Ovary (tissue), 10 donors: ENCODE data around the gene EIF3K. TPM values are rescaled to one million over a fixed set of nuclear protein-coding genes. Genes with fewer than 3 reads are reported as not detected.
A peak's percentile ranks its signal among the peaks of the same experiment; 100 is the strongest.
"Not testable (repeated sequence)": the region's sequence is repeated elsewhere in the genome, so short reads cannot be mapped to it uniquely, and the experiment has no call there.

ENCODE experiments used
- DNase-seq, 5 donors: peaks; one replicate each; pipeline ENCODE4 v3.0.0-alpha.2; 2019 to 2020
- H3K27ac ChIP-seq, 2 donors: fragments of 200-600 bp; one replicate each; pipeline versions ENCODE4 v1.5.1 to v1.8.0; 2019 to 2022
- H3K27me3 ChIP-seq: fragments of 200-600 bp; one replicate; pipeline ENCODE4 v1.8.0; 2022
- H3K36me3 ChIP-seq: fragments of 200-600 bp; sonication (generic); one replicate; pipeline ENCODE4 v1.5.1; 2019
- H3K4me1 ChIP-seq: one replicate; pipeline ENCODE4 v1.8.1; 2013; ENCODE audit warnings: mild to moderate bottlenecking, moderate library complexity; ENCODE audit not compliant: insufficient read depth
- H3K4me3 ChIP-seq: fragments of 200-600 bp; sonication (generic); one replicate; pipeline ENCODE4 v1.5.1; 2017
- H3K9me3 ChIP-seq, 2 donors: fragments of 200-600 bp in 1 of 2; sonication (generic) in 1 of 2; one replicate each; pipeline versions ENCODE4 v1.5.1 to v1.8.1; 2013 to 2019; ENCODE audit warnings: mild to moderate bottlenecking in 1 of 2, moderate library complexity in 1 of 2
- EP300 ChIP-seq: sonication (generic); formaldehyde crosslinking; IDR thresholded peaks from one replicate; pipeline ENCODE4 v1.6.1; 2017; ENCODE audit warnings: antibody characterized with exemption
- POLR2A ChIP-seq: fragments of 450-650 bp; IDR thresholded peaks from one replicate; pipeline ENCODE4 v1.6.1; 2017; ENCODE audit warnings: antibody characterized with exemption, mild to moderate bottlenecking, moderate library complexity
- WGBS, 3 donors: extraction: QIAGEN DNeasy Blood & Tissue Kit in 1 of 3; methylation state at CpG; one replicate each; pipeline versions ENCODE4 v1.1.5 to v1.1.7; 2013 to 2017; 5-methylcytosine and 5-hydroxymethylcytosine counted together
- intact Hi-C, 4 donors: fragments of 100-400 bp; cut with DNase I; formaldehyde crosslinking; loops; one replicate each; pipeline versions ENCODE4 v1.11.0 to v1.15.1; 2022 to 2023
- long read RNA-seq, 3 donors: library from polyadenylated mRNA in 2 of 3; unstranded in 2 of 3; transcript quantifications; one replicate each; pipeline ENCODE4 v2.0.0 and lab custom pipeline, GENCODE V29; 2021 to 2026
- polyA plus RNA-seq, 2 donors: library from polyadenylated mRNA; stranded (reverse); fragments of 200-250 nt in 1 of 2; fragments of 350-450 nt in 1 of 2; fragmentation: Illumina TruSeq in 1 of 2; extraction: RNeasy Lipid Tissue Mini Kit (QIAGEN cat#74804) in 1 of 2; gene quantifications; one replicate each; pipeline ENCODE4 v1.2.3, GENCODE V29; 2013 to 2014
- total RNA-seq, 7 donors: library from RNA; depleted of rRNA in 2 of 7; stranded (reverse); fragments of >200 nt in 2 of 7; fragmentation: NEBNext Ultra II Directional in 3 of 7; extraction: Animal tissue kit (Norgen Biotek cat#: 25700) in 3 of 7; gene quantifications; one replicate each; pipeline versions ENCODE4 v1.1.0 to v1.2.4, GENCODE V29; 2016 to 2023
- TF ChIP-seq, protein P1 (sequence below), 3 donors: fragments of 450-650 bp in 2 of 3; fragments of 200-600 bp in 1 of 3; IDR thresholded peaks; one replicate each; pipeline versions ENCODE4 v1.5.1 to v1.8.0; 2016 to 2022; ENCODE audit warnings: antibody characterized with exemption in 3 of 3, mild to moderate bottlenecking in 1 of 3
- donor health status: DM: no; HTN: no; CAD: no; lungs with moderate emphysema.
- donor health status: DM: no; HTN: no; CAD: no.
- donor health status: Bipolar disorder and iron deficiency.
- donor health status: DM: yes; HTN: yes; CAD: no.
- donor health status: DM: no; HTN: no; CAD: no.
- donor health status: DM: yes; HTN: yes; CAD: no.

EIF3K gene, protein sequence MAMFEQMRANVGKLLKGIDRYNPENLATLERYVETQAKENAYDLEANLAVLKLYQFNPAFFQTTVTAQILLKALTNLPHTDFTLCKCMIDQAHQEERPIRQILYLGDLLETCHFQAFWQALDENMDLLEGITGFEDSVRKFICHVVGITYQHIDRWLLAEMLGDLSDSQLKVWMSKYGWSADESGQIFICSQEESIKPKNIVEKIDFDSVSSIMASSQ
- total RNA-seq = 100 to 1,000 TPM; 247 to 527 (median 267) TPM
- 100 to 1,000 TPM; 215 to 391 TPM for polyA plus RNA-seq
- long read RNA-seq, donor 1, transcript EIF3K-212 (5 exons, 704 nt) = minor isoform, 5 of 139 reads
- long read RNA-seq, donor 1, transcript EIF3K-201 (8 exons, 864 nt) = major isoform, 99 of 139 reads
- long read RNA-seq, donor 1, partial matches to known transcripts = 20 of 139 reads
- long read RNA-seq, donor 1, other reads (novel, unspliced or antisense) = 13 of 139 reads
- long read RNA-seq, donor 2, transcript EIF3K-201 (8 exons, 864 nt) = major isoform, 96 of 125 reads
- long read RNA-seq, donor 2, transcript EIF3K-213 (8 exons, 760 nt) = minor isoform, 9 of 125 reads
- long read RNA-seq, donor 2, partial matches to known transcripts = 5 of 125 reads
- long read RNA-seq, donor 2, other reads (novel, unspliced or antisense) = 10 of 125 reads
- long read RNA-seq, donor 3, transcript EIF3K-201 (8 exons, 864 nt) = major isoform, 84 of 182 reads
- long read RNA-seq, donor 3, partial matches to known transcripts = 88 of 182 reads
- long read RNA-seq, donor 3, other reads (novel, unspliced or antisense) = 5 of 182 reads

DNA sequence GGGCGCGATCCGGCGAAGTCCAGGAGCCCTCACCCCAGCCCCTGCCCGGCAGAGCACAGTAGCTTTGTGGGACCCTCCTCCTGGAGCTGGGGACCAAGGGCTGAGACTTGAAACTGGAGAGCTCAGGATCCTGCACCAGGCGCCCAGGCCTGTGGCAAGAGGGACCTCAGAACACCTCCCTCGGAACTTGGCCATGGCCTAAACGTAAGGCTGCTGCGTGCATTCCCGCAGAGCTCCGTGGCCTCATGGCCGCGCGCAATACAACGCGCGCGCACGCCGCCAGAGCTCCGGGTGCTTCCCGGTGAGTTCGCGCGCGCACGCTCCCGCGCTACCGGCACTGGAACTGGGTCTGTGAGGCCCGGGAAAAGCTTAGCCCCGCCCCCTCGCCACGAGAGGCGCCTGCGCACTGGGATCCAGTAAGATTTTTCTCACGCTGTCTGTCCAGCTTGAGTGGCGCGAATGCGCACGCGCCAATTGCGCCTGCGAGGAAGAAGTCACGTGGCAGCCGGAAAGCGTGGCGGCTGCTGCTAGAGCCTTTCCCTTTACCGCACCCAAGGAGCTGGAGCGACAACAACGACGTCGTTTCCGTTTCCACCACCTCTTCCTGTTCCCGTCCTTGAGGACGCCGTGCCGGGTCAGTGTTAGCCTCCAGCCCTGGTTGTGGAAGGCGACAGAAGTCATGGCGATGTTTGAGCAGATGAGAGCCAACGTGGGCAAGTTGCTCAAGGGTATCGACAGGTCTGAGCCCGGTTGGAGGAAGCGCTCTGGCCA, at the start of gene EIF3K:
Gene EIF3K, plus strand, starts transcription at position 599 of the 771 bp plus-strand sequence. Its CDS starts 81 bp downstream, at position 680.
- intact Hi-C loops = no loop called here
- Histone ChIP-seq H3K4me1 (peaks cover 12% of the 10 kb centered on the region), H3K9me3 (no peaks in the 10 kb centered on the region), H3K36me3 (no peaks in the 10 kb centered on the region), H3K27me3 (no peaks in the 10 kb centered on the region), H3K27ac (peak within 1 kb of the TSS; percentile 26 to 72), H3K4me3 (peak within 1 kb of the TSS; percentile 87)
- WGBS, 3 donors = 0% methylated on average over 63 to 64 of the region's 64 CpGs
- TF ChIP-seq, protein P1, sequence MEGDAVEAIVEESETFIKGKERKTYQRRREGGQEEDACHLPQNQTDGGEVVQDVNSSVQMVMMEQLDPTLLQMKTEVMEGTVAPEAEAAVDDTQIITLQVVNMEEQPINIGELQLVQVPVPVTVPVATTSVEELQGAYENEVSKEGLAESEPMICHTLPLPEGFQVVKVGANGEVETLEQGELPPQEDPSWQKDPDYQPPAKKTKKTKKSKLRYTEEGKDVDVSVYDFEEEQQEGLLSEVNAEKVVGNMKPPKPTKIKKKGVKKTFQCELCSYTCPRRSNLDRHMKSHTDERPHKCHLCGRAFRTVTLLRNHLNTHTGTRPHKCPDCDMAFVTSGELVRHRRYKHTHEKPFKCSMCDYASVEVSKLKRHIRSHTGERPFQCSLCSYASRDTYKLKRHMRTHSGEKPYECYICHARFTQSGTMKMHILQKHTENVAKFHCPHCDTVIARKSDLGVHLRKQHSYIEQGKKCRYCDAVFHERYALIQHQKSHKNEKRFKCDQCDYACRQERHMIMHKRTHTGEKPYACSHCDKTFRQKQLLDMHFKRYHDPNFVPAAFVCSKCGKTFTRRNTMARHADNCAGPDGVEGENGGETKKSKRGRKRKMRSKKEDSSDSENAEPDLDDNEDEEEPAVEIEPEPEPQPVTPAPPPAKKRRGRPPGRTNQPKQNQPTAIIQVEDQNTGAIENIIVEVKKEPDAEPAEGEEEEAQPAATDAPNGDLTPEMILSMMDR (IDR thresholded peaks at IDR 0.05) = no peak
- TF ChIP-seq POLR2A (peak; percentile 70), EP300 (peak; percentile 93)
- DNase-seq = peak; percentile 98 to 100 (median 99)

- no peaks in the 10 kb centered on the region for H3K36me3 ChIP-seq
- H3K27me3 ChIP-seq = no peaks in the 10 kb centered on the region
- no peaks in the 10 kb centered on the region for H3K9me3 ChIP-seq
- H3K4me3 ChIP-seq = no peak overlapping the region
- DNase-seq = no peak
- H3K4me1 ChIP-seq = peaks cover 3% of the 10 kb centered on the region
- intact Hi-C loops = no loop called here
- H3K27ac ChIP-seq = no peak overlapping the region
- WGBS, 3 donors = 85 to 91% (median 85%) methylated on average over 6 of the region's 6 CpGs
- no peak for TF ChIP-seq EP300
- no peak for TF ChIP-seq POLR2A
- TF ChIP-seq, protein P1 (IDR thresholded peaks at IDR 0.05) = no peak
These were observed 49.5 kb upstream of the EIF3K start for GRCh38 chr19:38569368-38569983.

- intact Hi-C loops = no loop called here
- TF ChIP-seq, protein P1 (IDR thresholded peaks at IDR 0.05) = no peak
- no peak for TF ChIP-seq EP300
- DNase-seq = no peak
- Histone ChIP-seq H3K36me3 (no peaks in the 10 kb centered on the region), H3K27me3 (no peaks in the 10 kb centered on the region), H3K4me1 (no peaks in the 10 kb centered on the region), H3K9me3 (no peaks in the 10 kb centered on the region), H3K4me3 (no peak overlapping the region), H3K27ac (no peak overlapping the region)
- 85 to 94% (median 94%) methylated on average over 2 of the region's 2 CpGs for WGBS, 3 donors
These were observed 47.3 kb upstream of the EIF3K start for GRCh38 chr19:38571682-38572081.

- no peak overlapping the region for H3K27ac ChIP-seq
- no peak overlapping the region for H3K4me3 ChIP-seq
- no peaks in the 10 kb centered on the region for H3K4me1 ChIP-seq
- no peaks in the 10 kb centered on the region for H3K9me3 ChIP-seq
- TF ChIP-seq EP300 (no peak), POLR2A (no peak)
- TF ChIP-seq, protein P1 (IDR thresholded peaks at IDR 0.05) = no peak
- WGBS, 3 donors = 85 to 87% (median 87%) methylated on average over 11 of the region's 11 CpGs
- no peak for DNase-seq
- no peaks in the 10 kb centered on the region for H3K36me3 ChIP-seq
- intact Hi-C loops = no loop called here
- no peaks in the 10 kb centered on the region for H3K27me3 ChIP-seq
These were observed 41.2 kb upstream of the EIF3K start for GRCh38 chr19:38577826-38578225.

DNA sequence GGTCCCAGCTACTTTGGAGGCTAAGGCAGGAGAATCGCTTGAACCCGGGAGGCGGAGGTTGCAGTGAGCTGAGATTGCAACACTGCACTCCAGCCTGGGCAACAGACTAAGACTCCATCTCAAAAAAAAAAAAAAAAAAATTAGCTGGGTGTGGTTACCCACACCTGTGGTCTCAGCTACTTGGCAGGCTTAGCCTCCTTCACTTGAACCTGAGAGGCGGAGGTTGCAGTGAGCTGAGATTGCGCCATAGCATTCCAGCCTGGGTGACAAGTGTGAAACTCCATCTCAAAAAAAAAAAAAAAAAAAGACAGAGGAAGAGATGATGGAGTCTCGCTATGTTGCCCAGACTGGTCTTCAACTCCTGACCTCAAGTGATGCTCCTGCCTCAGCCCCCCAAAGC, 39.7 kb upstream of the EIF3K start:
- 93 to 94% (median 94%) methylated on average over 6 of the region's 6 CpGs for WGBS, 3 donors
- H3K36me3 ChIP-seq = not testable (repeated sequence)

More for the DNA sequence above, 39.7 kb upstream of the EIF3K start:
- H3K4me1 ChIP-seq, intact Hi-C loops, H3K9me3 ChIP-seq, H3K27me3 ChIP-seq, DNase-seq, H3K27ac ChIP-seq, H3K4me3 ChIP-seq: not testable (repeated sequence)
